Endothelial cell (in vitro differentiated cells): ENCODE results near the gene GADL1. TPM values are rescaled to one million over a fixed set of nuclear protein-coding genes. Genes with fewer than 3 reads are reported as not detected.
A peak's percentile ranks its signal among the peaks of the same experiment; 100 is the strongest.

Source experiments
- DNase-seq: peaks from one replicate; pipeline ENCODE4 v3.0.0; 2021; ENCODE audit warnings: low spot score
- H3K27ac Mint-ChIP-seq: one replicate; pipeline ENCODE4 v1.8.0; 2021; ENCODE audit warnings: mixed read lengths, inconsistent platforms; ENCODE audit not compliant: unreplicated experiment
- H3K27me3 Mint-ChIP-seq: one replicate; pipeline ENCODE4 v1.8.0; 2021; ENCODE audit warnings: mild to moderate bottlenecking, moderate library complexity, mixed read lengths, inconsistent platforms; ENCODE audit not compliant: unreplicated experiment
- H3K36me3 Mint-ChIP-seq: one replicate; pipeline ENCODE4 v1.8.0; 2021; ENCODE audit warnings: mild to moderate bottlenecking, low read depth, mixed read lengths, inconsistent platforms; ENCODE audit not compliant: unreplicated experiment
- H3K4me1 Mint-ChIP-seq: one replicate; pipeline ENCODE4 v1.8.0; 2021; ENCODE audit warnings: mild to moderate bottlenecking, mixed read lengths, inconsistent platforms; ENCODE audit not compliant: unreplicated experiment
- H3K4me3 Mint-ChIP-seq: one replicate; pipeline ENCODE4 v1.8.0; 2021; ENCODE audit warnings: mild to moderate bottlenecking, mixed read lengths, inconsistent platforms; ENCODE audit not compliant: unreplicated experiment
- H3K9me3 Mint-ChIP-seq: one replicate; pipeline ENCODE4 v1.8.0; 2021; ENCODE audit warnings: mixed read lengths, inconsistent platforms; ENCODE audit not compliant: unreplicated experiment
- total RNA-seq: library from RNA; stranded (reverse); fragmentation: NEBNext Ultra II Directional; extraction: Animal tissue kit (Norgen Biotek cat#: 25700); gene quantifications from one replicate; pipeline ENCODE4 v1.2.1, GENCODE V29; 2021; ENCODE audit not compliant: unreplicated experiment
- TF ChIP-seq, protein P1 (sequence below): fragments of 200-600 bp; sonication (generic); IDR thresholded peaks from one replicate; pipeline ENCODE4 v1.5.0; 2021; ENCODE audit warnings: antibody characterized with exemption; ENCODE audit not compliant: unreplicated experiment

The GADL1 gene
- total RNA-seq, 1 donor from 2014 or later, result not detected

DNA sequence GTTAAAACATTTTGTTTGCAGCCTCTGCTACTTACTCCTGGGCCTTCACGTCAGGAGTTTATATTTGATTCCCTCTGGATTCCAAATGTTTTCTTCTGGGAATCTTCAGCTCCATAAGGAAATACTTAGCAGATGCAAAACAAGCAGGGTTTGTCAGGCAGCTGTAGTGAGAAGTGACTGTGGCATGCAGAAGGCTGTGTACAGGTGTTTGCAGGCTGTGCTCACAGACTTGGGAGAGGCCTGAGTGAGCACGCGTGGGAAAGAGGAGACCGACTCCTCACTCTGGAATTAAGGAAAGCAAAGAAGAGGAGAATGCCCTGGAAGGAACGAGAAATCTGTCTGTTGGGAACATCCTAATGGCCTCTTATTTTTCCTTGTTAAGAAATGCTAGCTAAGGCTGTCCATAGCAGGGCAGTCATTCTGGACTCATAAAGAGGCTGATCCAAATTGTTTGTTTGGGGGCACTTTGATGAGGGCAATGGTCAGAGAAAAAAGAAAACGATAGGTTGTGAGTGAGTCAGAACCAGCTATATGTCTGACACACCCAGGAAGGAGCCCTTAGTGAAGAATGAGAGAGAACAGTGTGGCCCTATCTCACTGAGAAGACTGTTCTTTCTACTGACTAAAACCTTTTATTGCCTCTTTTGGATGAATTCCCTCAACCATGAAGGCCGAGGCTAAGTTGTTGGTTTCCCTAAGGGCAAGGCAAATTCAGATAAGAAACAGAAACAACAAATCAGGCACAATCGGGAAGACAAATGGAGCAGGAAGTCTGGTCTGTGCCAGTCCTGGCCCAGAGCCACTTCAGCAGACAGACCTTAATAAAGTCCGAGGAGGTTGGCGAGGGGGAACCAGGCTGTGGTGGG lies 205.5 kb downstream of the GADL1 start:
- H3K27ac Mint-ChIP-seq, result peak overlapping the region; percentile 36
- no peaks in the 10 kb centered on the region for H3K27me3 Mint-ChIP-seq
- H3K36me3 Mint-ChIP-seq, result peaks cover 54% of the 10 kb centered on the region
- no peaks in the 10 kb centered on the region for H3K9me3 Mint-ChIP-seq
- TF ChIP-seq, protein P1, sequence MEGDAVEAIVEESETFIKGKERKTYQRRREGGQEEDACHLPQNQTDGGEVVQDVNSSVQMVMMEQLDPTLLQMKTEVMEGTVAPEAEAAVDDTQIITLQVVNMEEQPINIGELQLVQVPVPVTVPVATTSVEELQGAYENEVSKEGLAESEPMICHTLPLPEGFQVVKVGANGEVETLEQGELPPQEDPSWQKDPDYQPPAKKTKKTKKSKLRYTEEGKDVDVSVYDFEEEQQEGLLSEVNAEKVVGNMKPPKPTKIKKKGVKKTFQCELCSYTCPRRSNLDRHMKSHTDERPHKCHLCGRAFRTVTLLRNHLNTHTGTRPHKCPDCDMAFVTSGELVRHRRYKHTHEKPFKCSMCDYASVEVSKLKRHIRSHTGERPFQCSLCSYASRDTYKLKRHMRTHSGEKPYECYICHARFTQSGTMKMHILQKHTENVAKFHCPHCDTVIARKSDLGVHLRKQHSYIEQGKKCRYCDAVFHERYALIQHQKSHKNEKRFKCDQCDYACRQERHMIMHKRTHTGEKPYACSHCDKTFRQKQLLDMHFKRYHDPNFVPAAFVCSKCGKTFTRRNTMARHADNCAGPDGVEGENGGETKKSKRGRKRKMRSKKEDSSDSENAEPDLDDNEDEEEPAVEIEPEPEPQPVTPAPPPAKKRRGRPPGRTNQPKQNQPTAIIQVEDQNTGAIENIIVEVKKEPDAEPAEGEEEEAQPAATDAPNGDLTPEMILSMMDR, result no peak
- DNase-seq, result no peak
- peaks cover 50% of the 10 kb centered on the region for H3K4me1 Mint-ChIP-seq
- H3K4me3 Mint-ChIP-seq, result peak overlapping the region; percentile 79

- peak overlapping the region; percentile 23 for H3K27ac Mint-ChIP-seq
- H3K27me3 Mint-ChIP-seq, result no peaks in the 10 kb centered on the region
- peak overlapping the region; percentile 66 for H3K4me3 Mint-ChIP-seq
- DNase-seq, result no peak
- H3K36me3 Mint-ChIP-seq, result peaks cover 57% of the 10 kb centered on the region
- H3K9me3 Mint-ChIP-seq, result no peaks in the 10 kb centered on the region
- peaks cover 56% of the 10 kb centered on the region for H3K4me1 Mint-ChIP-seq
- TF ChIP-seq, protein P1, result no peak
Measured at GRCh38 chr3:30687930-30688570, 206.4 kb downstream of the GADL1 start.

DNA sequence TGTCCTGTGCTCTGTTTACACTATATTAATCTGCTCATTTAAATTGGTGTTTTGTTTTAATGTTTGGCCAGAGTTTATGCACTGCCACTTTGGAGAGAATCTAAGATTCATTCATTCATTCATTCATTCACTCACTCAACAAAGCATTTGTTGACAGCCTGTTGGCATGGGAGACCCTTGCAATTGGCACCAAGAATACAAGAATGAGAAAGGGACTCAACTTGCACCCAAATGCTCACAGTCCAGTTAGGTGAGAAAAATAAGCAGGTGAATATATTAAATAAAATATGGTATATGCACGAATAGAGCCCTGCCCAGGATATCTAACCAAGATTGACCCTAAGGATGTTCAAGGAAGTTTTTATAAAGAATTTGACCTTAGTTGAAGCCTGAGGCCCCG lies 207.7 kb downstream of the GADL1 start:
- Mint-ChIP-seq H3K9me3 (no peaks in the 10 kb centered on the region), H3K27ac (no peak overlapping the region), H3K4me3 (no peak overlapping the region), H3K27me3 (no peaks in the 10 kb centered on the region), H3K36me3 (peaks cover 51% of the 10 kb centered on the region), H3K4me1 (peaks cover 65% of the 10 kb centered on the region)
- TF ChIP-seq, protein P1, result no peak
- no peak for DNase-seq

DNA sequence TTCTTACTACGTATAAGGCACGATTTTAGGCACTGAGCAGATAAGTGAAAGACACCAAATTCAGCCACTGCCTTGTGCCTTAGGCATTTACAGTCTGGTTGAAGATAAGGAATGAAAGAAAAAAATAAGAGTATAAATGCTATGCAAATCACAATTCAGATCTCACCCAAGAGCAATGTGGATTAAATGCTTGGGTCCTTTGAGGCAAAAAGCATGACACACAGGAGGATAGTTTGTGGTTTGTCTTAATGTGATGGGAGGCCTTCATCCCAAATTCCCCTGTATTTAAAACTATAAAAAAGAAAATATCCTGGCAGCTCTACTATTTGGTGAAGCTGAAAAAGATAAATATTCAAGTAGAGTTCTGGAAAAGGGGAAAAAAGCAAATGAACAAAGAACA lies 208.3 kb downstream of the GADL1 start:
- peaks cover 71% of the 10 kb centered on the region for H3K4me1 Mint-ChIP-seq
- TF ChIP-seq, protein P1, result no peak
- H3K36me3 Mint-ChIP-seq, result peaks cover 53% of the 10 kb centered on the region
- no peak overlapping the region for H3K4me3 Mint-ChIP-seq
- DNase-seq, result no peak
- no peaks in the 10 kb centered on the region for H3K9me3 Mint-ChIP-seq
- H3K27me3 Mint-ChIP-seq, result no peaks in the 10 kb centered on the region
- H3K27ac Mint-ChIP-seq, result no peak overlapping the region

DNA sequence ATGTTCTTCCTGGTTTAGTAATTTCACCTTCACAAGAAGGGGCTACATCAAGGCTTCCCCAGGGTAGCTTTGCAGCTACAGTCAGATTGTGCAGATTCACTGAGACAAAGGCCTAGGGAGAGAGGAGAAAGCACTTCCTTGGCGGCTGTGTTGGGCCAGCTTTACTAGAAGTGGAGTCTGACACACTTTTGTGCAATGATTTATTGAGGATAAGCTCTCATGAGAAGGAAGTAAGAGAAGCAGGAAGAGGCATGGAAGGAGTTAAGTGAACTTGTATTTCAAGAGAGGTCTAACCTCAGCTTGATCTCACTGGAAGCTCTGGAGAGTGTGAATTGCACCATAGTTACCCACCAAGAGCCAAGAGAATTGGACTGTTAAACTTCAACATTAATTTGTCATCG lies 209.2 kb downstream of the GADL1 start:
- no peak for DNase-seq
- Mint-ChIP-seq H3K9me3 (no peaks in the 10 kb centered on the region), H3K27ac (no peak overlapping the region), H3K4me1 (peaks cover 71% of the 10 kb centered on the region), H3K36me3 (peaks cover 55% of the 10 kb centered on the region), H3K4me3 (no peak overlapping the region), H3K27me3 (peaks cover 5% of the 10 kb centered on the region)
- TF ChIP-seq, protein P1, result no peak
